GM19351 (cell line): ENCODE results near the gene REX1BD.
A peak's percentile ranks its signal among the peaks of the same experiment; 100 is the strongest.

Source experiments
- ATAC-seq: cut with Tn5 transposase; IDR thresholded peaks from one replicate; pipeline ENCODE4 v1.9.1; 2021; ENCODE audit warnings: mild to moderate bottlenecking, moderate library complexity; ENCODE audit not compliant: unreplicated experiment

REX1BD gene

GRCh38 chr19:18612051-18612771 lies 23.6 kb downstream of the REX1BD start:
- no peak for ATAC-seq

- ATAC-seq, result no peak
Observed at GRCh38 chr19:18612772-18613588, 24.4 kb downstream of the REX1BD start, which contains the start of gene TMEM59L. Gene TMEM59L, plus strand, starts transcription at chr19:18612870. Its CDS starts 89 bp downstream, at chr19:18612959.

DNA sequence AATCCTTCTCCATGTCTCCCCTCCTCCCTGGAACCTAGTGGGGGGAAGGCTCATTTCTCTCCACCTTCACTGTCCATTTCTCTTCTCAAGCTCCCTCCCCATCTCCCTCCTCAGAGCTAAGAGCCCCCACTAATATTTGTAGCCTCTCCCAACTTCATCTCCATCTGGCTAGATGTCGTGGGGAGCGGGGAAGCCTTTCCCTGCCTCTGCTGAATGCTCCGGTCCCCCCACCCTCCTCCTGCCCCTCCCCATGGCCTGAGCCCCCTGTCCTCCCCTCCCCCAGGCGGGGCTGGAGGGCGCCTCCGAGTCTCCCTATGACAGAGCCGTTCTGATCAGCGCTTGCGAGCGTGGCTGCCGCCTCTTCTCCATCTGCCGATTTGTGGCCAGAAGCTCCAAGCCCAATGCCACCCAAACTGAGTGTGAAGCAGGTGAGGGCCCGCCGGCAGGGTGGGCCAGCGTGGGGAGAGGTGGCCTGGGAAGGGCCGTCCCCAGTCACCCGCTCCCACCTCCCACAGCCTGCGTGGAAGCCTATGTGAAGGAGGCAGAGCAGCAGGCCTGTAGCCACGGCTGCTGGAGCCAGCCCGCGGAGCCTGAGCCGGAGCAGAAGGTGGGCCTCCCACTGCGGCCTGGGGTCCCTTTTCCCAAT lies 25.1 kb downstream of the REX1BD start:
- ATAC-seq, result no peak

- no peak for ATAC-seq
Observed at GRCh38 chr19:18616023-18616422, 27.4 kb downstream of the REX1BD start.

DNA sequence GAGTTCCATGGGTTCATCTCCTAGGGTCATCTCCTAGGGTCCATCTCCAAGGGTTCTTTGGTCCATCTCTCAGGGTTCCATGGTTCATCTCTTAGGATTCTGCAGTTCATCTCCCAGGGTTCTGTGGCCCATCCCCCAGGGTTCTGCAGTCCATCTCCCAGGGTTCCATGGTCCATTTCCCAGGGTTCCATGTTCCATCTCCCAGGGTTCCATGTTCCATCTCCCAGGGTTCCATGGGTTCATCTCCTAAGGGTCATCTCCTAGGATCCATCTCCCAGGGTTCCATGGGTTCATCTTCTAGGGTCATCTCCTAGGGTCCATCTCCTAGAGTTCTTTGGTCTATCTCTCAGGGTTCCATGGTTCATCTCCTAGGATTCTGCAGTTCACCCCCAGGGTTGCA lies 29.0 kb downstream of the REX1BD start:
- no peak for ATAC-seq

DNA sequence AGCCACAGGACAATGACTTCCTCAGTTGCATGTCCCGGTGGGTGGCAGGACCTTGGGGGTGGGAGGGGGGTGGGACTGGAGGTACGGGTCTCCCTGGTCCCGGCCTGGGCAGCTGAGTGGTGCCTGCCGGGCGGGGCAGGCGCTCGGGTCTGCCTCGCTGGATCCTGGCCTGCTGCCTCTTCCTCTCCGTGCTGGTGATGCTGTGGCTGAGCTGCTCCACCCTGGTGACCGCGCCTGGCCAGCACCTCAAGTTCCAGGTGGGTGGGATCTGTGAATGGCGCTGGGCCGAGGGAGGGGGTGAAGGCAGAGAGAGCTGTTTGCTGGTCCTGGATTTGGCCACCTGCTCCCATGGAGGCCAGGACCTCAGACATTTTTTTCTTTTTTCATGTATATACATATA lies 29.6 kb downstream of the REX1BD start:
- ATAC-seq, result no peak

DNA sequence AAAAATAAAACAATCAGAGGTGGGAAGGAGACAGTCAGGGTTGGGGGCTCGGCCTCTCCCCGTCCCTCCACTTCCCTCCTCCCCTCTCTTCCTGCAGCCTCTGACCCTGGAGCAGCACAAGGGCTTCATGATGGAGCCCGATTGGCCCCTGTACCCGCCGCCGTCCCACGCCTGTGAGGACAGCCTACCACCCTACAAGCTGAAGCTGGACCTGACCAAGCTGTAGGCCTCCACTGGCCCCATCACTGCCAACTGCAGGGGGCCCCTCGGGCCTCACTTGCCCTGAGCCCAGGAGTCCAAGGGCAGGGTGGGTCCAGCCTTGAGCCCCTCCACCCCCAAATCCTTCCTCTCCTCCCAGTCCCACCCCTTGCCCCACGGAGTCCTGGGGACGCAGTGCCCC lies 31.7 kb downstream of the REX1BD start:
- ATAC-seq, result no peak

DNA sequence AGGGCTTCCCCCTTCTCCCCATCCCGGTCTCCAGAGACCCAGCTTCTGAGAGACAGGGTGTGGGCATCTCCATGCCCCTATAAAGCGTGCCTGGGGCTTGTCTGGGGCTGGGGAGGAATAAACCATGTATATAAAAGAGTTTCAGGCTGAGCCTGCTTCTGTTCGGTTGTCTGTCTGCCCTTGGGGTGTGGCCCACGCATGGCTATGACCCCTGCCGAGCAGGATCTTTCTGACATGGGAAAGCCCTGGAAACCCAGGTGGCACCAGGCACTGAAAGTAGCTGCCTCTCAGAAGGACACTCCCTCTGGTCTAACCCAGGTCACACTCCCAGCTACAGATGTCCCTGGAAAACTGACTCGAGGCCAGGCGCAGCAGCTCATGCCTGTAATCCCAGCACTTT lies 32.3 kb downstream of the REX1BD start:
- ATAC-seq, result no peak

DNA sequence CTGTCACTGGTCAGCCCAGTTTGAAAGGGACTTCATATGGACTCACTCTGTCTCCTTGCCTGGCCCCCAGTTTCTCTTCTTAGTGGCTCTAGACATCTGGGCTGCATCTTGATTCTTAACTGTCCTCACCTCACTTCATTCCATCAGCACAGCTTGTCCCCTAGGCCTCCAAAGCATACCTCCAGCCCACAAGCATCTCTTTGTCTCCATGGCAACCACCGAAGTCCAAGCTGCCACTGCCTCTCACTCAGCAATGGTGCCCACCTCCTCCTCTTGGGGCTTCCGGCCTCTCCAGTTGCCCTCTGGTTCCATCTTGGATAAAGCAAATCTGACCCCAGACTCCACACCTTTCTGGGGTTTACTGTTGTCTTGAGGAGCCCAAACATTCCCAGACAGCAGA lies 38.3 kb downstream of the REX1BD start:
- no peak for ATAC-seq

DNA sequence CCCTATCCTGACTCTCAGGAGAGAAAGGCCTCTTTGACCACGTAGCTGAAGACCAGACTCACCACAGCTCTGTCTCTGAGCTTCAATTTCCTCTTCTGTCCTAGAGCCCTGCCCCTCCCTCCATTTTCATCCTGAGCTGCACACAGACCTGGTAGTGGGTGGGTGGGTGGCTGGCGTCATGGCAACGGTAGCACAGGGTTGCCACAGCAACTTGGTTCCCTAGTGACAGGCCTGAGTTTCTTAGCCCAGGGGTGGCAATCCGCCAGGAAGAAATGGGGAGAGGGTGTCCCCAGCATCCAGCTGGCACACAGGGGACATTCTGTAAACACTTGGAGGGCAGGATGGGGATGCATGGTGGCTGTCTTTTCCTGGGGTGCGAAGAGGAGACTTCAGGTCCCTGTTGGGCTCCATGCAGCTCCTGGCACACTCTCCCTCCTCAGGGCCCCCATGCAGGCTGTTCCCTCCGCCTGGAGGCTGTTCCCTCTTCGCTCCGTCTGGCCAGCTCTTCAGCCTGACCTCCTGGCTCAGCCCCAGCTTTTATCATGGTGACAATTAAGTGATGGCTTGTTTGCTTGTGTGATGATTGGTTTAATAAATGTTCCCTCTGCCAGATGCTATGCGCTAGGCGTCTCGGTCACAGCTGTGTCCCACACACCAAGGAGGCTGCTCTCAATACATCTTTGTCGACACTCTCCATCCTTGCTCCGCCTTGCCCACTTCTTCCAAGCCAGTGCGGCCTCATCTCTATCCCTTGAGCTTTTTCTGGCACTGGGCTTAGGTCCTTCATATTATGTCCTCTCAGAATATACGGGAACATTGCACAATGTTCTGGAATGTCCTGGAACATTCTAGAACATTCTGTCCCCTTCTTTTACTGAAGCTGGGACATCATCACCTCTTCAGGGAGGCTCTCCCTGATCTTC lies 40.8 kb downstream of the REX1BD start:
- no peak for ATAC-seq

GRCh38 chr19:18633321-18633720 lies 44.7 kb downstream of the REX1BD start:
- ATAC-seq, result no peak

DNA sequence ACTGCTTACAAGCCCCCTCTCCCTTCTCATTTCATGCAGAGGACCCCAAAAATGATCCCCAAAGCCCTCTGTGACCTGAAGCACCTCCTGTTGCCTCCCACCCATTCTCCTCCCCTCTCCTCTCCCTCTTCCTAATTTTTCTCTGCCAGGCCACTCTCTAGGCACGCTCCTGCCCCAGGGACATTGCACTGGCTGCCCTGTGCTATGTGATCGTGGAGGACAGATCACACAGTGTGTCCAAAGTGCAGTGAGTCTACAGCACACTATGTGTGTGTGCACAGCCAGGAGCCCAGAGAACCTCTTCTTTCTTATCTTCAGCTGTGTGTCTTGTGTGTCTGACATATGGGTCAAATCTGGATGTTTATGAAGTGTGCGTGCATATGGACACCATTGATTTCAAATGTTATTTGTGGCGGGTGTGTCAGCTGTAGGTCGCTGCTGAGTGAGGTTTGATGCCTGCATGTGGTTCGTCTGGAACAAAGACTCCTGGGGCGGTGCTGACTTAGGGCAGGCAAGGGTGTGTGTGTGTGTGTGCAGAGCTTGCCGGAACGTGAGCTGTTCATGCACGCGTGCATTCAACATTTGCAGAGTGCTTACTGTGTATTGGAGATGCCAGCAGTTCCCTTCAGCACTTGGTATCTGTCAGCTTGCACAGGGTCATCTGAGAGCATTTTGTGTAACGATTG lies 46.2 kb downstream of the REX1BD start:
- no peak for ATAC-seq

DNA sequence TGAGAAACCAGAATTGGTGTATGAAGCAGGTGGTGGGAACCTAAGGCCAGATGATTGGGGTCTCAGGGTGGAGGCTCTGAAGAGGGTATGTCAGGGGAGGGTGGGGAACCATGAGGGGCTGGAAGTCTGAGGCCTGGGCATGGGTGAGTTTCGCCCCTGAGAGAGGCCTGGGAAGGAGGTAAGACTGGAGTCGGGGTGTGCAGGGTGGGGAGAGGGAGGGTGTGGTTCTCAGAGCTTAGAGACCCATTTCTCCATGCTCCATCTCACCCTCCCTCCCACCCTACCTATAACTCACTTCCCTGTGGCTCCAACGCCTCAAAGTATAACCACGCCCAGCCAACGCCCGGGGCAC lies 47.2 kb downstream of the REX1BD start:
- ATAC-seq, result no peak

- peak; percentile 85 for ATAC-seq
Observed at GRCh38 chr19:18636183-18636968, 47.8 kb downstream of the REX1BD start.

DNA sequence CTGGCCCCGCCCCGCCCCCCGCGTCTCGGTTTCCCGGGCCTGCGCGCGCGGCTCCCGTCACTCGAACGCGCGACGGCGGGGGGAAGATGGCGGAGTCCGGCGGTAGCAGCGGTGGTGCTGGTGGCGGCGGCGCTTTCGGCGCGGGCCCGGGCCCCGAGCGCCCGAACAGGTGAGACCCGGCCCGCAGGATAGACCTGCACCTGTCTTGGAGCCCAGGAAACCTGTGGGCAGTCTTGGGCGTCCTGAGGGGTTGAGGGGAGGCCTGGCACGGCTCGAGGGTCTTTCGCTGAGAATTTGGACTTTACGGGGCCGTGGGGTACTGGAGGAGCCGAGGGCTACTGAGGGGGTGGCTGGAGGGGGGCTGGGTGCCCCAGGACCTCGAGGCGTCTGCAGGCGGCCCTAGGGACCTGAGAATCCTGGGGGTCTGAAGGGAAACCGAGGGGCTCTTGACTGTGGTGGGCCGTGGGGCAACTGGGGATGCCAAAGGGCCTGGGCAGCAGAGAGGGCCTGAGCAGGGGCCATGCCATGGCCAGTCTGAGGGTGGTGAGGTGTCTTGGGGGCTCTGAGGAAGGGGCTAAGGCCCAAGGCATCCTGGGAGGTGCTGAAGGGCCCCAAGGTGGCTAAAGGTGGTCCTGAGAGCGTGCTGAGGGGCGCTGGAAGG lies 48.5 kb downstream of the REX1BD start, which contains the start of gene KLHL26:
Gene KLHL26, plus strand, starts transcription at position 60 of the 661 bp plus-strand sequence. Its CDS starts 27 bp downstream, at position 87.
- ATAC-seq, result no peak

GRCh38 chr19:18637673-18638630 lies 49.4 kb downstream of the REX1BD start:
- no peak for ATAC-seq

DNA sequence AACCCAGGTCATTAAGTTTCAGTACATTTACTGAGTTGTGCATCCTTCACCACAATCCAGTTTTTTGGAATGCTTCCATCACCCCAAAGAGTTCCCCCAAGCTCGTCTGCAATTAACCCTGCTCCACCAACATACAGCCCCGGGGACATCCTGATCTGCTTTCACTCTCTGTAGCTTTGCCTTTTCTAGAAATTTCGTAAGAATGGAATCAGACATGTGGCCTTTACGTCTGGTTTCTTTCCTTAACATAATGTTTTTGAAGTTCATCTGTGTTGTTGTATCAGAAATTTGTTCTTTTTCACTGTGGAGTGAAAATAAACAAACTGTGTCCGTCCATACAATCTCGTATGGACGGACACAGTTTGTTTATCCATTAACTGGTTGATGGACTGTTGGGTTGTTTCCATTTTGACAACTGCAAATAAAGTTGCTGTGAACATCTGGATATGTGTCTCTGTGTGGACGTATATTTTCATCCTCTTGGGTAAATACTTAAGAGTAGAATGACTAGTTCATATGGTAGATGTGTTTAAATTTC lies 51.2 kb downstream of the REX1BD start:
- ATAC-seq, result no peak
